Measurements from ENCODE around the gene TMX4.
"Not testable (repeated sequence)": the region's sequence is repeated elsewhere in the genome, so short reads cannot be mapped to it uniquely, and the experiment has no call there.

The TMX4 gene

GRCh38 chr20:7966176-7966575 is 53.4 kb downstream of the TMX4 start:
- DNase-seq = no peak

- no peak for DNase-seq
Measured at GRCh38 chr20:7959484-7959883, 60.1 kb downstream of the TMX4 start.

- not testable (repeated sequence) for DNase-seq
Measured at GRCh38 chr20:7956561-7956960, 63.0 kb downstream of the TMX4 start.

GRCh38 chr20:7950387-7950786 is 69.2 kb downstream of the TMX4 start:
- DNase-seq = no peak

GRCh38 chr20:7943891-7944290 is 75.7 kb downstream of the TMX4 start:
- DNase-seq = no peak

GRCh38 chr20:7940341-7940740 is 79.2 kb downstream of the TMX4 start, which contains the start of gene HAO1:
Gene HAO1 (minus strand): TSS chr20:7940458. CDS start chr20:7940422, 36 bp downstream.
- no peak for DNase-seq

GRCh38 chr20:7939663-7940062 is 79.9 kb downstream of the TMX4 start:
- no peak for DNase-seq

GRCh38 chr20:7938058-7938457 is 81.5 kb downstream of the TMX4 start:
- DNase-seq = no peak

- DNase-seq = no peak
Measured at GRCh38 chr20:7937328-7937727, 82.2 kb downstream of the TMX4 start.

- no peak for DNase-seq
Measured at GRCh38 chr20:7935027-7935551, 84.5 kb downstream of the TMX4 start.

- DNase-seq = no peak
Measured at GRCh38 chr20:7933346-7933745, 86.2 kb downstream of the TMX4 start.

- no peak for DNase-seq
Measured at GRCh38 chr20:7930343-7930742, 89.2 kb downstream of the TMX4 start.
